ENCODE results near the gene AP3S2.
"Not testable (repeated sequence)": the region's sequence is repeated elsewhere in the genome, so short reads cannot be mapped to it uniquely, and the experiment has no call there.

Gene AP3S2

DNA sequence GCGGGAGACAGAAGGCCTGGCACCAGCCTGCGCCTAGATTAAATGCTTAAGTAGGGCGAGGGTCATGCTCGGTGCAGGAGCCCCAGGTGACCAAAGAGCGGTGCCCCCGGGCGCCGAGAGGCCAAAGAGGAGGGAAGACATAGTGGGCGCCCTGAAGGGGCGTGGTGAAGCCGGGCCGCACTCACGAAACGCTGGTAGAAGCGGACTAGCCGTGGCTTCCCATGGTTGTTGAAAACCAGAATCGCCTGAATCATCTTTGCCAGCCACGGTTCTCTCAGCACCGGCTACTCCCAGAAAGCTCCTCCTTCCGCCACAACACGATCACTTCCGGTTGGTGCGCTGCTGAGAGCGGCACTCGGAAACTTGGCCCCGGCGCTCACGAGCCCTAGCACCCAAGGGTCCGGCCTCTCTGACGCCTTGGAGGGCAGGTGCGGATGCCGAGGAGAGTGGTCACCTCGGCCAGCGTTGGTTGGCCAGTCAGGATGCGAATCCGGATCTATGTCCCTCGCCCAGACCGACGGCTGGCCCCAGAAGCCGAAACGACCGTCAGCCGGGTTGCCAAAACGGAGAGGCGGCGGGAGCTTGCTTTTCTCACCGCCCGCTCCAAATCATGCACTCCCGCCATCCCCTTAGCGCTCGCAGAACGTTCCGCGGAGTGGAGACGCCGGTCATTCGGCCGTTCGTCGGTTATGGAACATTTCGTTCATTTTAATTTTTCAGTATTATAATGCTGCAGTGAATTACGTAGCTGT lies at the start of gene AP3S2:
AP3S2 (minus strand) TSS at position 299 of the 752 bp plus-strand sequence; CDS start at position 254, 45 bp downstream.
- in situ Hi-C loops (cut with MboI; ENCODE audit: low sequenced_read_pairs): no loop called here

DNA sequence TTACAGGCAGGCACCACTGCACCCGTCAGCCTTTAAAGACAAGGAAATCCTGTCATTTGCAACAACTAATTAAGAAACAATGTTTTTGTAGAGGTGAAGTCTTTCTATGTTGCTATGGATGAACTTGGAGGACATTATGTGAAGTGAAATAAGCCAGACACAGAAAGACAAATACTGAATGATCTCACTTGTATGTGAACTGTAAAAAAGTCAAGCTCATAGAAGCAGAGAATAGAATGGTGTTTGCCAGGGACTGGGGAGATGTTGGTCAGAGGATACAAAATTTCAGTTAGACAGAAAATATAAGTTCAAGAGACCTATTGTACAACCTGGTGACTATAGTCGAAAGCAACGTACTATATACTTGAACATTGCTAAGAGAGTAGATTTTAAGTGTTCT lies 46.1 kb upstream of the AP3S2 start:
- in situ Hi-C loops (cut with MboI; ENCODE audit: low sequenced_read_pairs): no loop called here

DNA sequence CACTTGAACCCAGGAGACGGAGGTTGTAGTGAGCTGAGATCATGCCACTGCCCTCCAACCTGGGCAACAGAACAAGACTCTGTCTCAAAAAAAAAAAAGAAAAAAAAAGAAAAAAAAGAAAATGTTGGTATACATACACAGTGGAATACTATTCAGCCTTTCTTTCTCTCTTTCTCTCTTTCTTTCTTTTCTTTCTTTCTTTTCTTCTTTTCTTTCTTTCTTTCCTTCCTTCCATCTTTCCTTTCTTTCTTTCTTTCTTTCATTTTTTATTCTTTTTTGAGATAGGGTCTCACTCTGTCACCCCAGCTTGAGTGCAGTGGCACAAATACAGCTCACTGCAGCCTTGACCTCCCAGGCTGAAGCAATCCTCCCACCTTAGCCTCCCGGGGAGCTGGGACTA lies 45.6 kb upstream of the AP3S2 start:
- in situ Hi-C loops (cut with MboI; ENCODE audit: low sequenced_read_pairs): not testable (repeated sequence)

DNA sequence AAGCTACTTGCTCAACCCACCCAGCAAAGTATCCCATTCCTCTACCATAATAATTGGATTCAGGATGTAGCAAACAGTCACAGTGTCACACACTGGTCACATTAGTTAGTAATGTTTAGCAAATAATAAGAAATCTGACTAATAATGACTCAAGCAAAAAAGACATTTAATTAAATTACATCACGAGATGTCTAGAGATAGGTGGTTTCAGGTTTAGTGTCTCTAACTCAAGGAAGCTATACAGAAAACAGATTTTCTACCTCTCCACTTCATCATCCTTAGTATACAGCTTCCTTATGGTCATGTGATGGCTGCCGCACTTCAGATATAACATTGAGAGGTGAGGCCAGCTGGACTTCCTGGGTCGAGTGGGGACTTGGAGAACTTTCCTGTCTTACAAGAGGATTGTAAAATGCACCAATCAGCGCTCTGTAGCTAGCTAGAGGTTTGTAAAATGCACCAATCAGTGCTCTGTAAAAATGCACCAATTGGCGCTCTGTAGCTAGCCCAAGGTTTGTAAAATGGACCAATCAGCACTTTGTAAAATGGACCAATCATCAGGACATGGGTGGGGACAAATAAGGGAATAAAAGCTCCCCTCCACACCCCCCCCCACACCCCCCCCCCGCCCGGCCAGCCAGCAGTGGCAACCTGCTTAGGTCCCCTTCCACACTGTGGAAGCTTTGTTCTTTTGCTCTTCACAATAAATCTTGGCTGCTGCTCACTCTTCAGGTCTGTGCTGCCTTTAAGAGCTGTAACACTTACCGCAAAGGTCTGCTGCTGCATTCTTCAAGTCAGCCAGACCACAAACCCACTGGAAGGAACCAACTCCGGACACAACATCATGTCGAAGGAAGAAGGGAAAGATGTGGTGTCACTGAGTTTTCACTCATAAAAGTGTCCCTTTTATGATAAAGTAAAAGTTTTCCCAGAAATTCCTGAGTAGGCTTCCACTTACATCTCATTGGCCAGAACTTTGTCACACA lies 43.9 kb upstream of the AP3S2 start:
- in situ Hi-C loops (cut with MboI; ENCODE audit: low sequenced_read_pairs): no loop called here

DNA sequence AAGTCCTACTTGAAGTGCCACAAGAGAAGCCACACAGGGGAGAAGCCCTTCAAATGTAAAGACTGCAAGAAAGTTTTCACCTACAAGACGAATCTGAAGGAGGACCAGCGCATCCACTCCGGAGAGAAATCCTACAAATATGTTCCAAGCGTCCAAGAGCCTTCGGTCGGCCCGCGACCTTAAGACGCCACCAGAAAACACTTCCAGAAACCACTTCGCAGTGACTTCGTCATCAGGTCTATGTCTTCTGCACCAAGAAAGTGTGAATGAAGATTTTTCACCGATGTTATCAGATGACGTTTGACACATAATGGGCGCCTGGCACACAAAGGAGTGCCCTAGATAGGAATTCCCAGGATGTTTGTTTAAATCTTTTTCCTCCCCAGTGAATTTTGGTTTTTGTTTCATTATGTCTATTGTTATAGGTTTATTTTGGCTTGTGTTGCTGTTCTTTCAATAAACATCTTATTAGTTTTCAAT lies 43.0 kb upstream of the AP3S2 start:
- in situ Hi-C loops (cut with MboI; ENCODE audit: low sequenced_read_pairs): no loop called here

- in situ Hi-C loops (cut with MboI; ENCODE audit: low sequenced_read_pairs): no loop called here
Measured at GRCh38 chr15:89936051-89936785, 42.4 kb upstream of the AP3S2 start.

DNA sequence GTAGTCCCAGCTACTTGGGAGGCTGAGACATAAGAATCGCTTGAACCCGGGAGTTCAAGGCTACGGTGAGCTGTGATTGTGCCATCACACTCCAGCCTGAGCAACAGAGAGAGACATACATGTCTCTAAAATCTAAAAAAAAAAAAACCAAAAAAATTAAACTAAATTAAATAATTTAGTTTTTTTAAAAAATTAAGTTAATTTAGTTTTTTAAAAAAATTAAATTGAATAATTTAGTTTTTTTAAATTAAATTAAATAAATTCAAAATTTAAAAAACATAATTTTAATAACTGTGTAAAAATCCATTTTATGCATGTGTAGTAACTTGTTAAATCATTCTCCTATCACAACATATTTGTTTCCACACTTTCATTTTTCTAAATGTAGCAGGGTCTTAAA lies 39.1 kb upstream of the AP3S2 start:
- in situ Hi-C loops (cut with MboI; ENCODE audit: low sequenced_read_pairs): no loop called here

- in situ Hi-C loops (cut with MboI; ENCODE audit: low sequenced_read_pairs): no loop called here
Measured at GRCh38 chr15:89928421-89928820, 34.6 kb upstream of the AP3S2 start.

DNA sequence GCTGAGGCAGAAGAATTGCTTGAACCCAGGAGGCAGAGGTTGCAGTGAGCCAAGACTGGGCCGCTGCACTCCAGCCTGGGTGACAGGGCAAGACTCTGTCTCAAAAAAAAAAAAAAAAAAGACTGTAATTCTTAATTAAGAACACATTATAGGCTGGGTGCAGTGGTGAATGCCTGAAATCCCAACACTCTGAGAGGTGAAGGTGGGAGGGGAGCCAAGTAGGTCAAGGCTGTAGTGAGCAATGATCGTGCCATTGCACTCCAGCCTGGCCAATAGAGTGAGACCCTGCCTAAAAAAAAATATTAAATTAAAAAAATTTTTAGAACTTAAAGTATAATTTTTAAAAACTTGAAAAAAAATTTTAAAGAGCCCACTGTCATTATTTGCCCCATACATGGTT lies 32.4 kb upstream of the AP3S2 start:
- in situ Hi-C loops (cut with MboI; ENCODE audit: low sequenced_read_pairs): no loop called here

GRCh38 chr15:89917442-89918101 lies 23.8 kb upstream of the AP3S2 start:
- in situ Hi-C loops (cut with MboI; ENCODE audit: low sequenced_read_pairs): no loop called here

DNA sequence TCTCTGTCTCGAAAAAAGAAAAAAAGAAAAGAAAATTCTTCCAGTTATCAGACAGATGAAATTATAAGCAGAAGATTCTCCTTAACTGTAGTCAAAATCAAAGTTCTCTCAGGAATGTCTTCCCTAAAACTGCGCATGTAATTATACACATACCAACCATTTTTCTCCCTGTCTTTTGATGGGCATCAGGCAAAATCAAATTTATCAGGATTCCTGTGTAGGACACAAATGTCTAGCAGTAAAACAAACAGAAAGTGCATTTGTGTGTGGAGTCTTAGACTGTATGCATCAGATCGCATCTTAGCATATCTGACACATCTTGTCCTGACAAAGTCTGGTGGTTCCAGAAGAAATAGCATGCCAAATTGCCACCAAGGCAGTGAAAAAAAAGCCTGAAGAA lies 22.9 kb upstream of the AP3S2 start:
- in situ Hi-C loops (cut with MboI; ENCODE audit: low sequenced_read_pairs): no loop called here

DNA sequence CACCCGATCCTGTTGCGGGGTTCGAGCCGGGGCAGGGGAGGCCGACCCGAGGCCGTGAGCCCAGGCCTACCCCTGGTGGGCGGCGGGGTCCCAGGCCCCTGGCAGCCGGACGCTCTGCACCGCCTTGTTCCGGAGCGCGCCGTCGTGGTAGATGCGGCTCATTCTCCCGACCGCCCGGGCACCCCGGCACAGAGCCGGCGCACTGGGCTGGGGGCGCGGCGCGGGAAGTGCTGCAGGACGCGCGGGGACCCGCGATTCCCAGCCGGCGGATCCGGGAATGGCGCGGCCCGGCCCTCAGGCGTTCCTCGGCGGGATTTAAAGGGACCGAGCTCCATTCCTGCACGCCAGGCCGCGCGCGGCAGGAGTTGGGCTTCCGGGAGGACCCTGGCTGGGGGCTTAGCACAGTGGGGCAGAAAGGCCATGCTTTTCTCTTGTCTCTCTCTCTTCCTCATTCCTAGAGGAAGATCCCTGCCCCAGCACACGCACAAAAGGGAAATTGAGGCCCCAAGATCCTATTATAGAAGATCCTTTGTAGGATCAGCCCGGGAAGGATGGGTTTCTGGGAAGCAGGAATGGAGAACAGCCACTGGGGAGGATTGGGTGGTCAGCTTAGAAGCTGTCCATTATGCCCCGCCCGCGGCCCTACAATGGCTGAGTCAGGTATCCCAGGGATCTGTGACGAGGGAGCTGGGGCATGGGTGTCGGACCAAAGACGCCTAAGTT lies 19.0 kb upstream of the AP3S2 start, which contains the start of gene ARPIN:
ARPIN (minus strand) TSS at position 279 of the 723 bp plus-strand sequence; CDS start at position 162, 117 bp downstream.
- in situ Hi-C loops (cut with MboI; ENCODE audit: low sequenced_read_pairs): no loop called here

- in situ Hi-C loops (cut with MboI; ENCODE audit: low sequenced_read_pairs): no loop called here
Measured at GRCh38 chr15:89912145-89912673, 18.4 kb upstream of the AP3S2 start.

GRCh38 chr15:89910891-89911626 lies 17.3 kb upstream of the AP3S2 start:
- in situ Hi-C loops (cut with MboI; ENCODE audit: low sequenced_read_pairs): no loop called here

DNA sequence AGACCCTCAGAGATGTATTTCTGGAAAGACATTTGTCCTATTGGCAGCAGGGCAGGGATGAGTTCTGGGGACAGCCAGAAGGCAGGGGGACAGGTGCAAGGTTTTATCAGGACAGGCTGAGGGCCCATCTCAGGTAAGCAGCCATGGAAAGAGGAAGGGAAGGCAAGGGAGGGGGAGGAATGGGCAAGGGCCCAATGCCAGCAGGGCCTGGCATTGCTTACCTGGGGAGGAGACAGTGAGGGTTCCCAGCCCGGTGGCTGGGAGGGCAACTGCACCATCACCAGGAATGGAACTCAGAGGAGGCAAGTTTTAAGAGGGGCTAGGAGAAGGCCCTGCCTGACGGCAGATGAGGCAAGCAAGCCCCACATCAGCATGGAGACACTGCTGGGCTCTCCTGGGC lies 15.8 kb upstream of the AP3S2 start:
- in situ Hi-C loops (cut with MboI; ENCODE audit: low sequenced_read_pairs): no loop called here

- in situ Hi-C loops (cut with MboI; ENCODE audit: low sequenced_read_pairs): no loop called here
Measured at GRCh38 chr15:89908226-89908625, 14.4 kb upstream of the AP3S2 start.

DNA sequence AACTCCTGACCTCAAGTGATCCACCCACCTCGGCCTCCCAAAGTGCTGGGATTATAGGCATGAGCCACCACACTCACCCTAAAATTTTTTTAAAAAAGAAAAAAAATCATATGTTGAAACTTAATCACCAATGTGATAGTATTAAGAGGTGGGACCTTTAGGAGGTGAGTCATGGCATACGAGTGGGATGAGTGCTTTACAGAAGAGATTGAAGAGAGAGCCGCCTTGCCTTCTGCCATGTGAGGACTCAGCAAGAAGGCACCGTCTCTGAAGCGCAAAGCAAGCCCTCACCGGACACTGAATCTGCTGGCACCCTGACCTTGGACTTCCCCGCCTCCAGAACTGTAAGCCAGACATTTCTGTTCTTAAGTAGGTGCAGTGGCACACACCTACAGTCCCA lies 13.5 kb upstream of the AP3S2 start:
- in situ Hi-C loops (cut with MboI; ENCODE audit: low sequenced_read_pairs): no loop called here

DNA sequence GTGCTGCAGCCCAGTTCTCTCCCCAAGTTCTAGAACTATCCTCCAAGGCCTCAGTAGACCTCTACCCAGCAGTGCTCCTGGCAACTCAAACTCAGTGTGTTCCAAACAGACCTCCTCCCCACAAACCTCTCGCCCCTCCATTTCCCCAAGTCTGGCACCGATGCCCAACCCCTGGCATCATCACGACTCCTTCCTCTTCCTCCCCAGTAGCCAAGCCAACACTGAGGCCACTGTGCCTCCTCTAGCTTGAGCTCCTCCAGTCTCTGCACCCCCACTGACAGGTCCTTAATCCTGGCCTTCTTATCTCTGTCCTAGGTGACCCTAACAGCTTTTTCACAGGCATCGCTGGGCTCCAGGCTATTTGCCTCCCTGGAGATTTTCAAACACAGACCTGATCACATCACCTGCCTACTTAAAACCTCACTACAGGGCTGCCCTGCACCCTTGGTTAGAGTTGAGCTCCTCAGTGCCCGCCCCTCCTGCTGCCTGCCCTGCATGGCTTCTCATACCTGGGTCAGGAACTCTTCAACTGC lies 12.1 kb upstream of the AP3S2 start:
- in situ Hi-C loops (cut with MboI; ENCODE audit: low sequenced_read_pairs): no loop called here

DNA sequence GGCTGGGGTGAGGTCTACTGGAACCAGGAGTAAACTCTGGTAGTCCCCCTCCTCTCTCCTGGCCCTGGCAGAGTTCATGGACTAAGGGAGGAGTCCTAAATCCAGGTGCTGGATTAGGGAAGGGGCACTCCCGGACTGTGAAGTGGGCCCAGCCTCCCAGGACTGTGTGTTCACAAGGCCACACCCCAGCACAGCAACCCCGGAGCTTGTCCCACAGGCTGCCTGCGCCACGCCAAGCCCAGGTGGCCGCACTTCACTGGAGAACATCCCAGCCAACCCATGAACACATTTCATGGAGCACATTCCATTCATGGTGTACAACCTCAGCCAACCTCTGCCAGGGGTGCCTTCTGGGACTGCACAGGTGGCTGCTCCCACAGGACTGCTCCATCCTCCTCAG lies 10.7 kb upstream of the AP3S2 start:
- in situ Hi-C loops (cut with MboI; ENCODE audit: low sequenced_read_pairs): no loop called here

Measured in hTERT RPE-1 (cell line).